Inflammatory macrophage treated with lipopolysaccharide for 4 hours (primary cell): ENCODE measurements around the gene BTBD1.

Source experiments
- DNase-seq: peaks from one replicate; pipeline ENCODE4 v3.0.0-alpha.2; 2020

The BTBD1 gene

DNA sequence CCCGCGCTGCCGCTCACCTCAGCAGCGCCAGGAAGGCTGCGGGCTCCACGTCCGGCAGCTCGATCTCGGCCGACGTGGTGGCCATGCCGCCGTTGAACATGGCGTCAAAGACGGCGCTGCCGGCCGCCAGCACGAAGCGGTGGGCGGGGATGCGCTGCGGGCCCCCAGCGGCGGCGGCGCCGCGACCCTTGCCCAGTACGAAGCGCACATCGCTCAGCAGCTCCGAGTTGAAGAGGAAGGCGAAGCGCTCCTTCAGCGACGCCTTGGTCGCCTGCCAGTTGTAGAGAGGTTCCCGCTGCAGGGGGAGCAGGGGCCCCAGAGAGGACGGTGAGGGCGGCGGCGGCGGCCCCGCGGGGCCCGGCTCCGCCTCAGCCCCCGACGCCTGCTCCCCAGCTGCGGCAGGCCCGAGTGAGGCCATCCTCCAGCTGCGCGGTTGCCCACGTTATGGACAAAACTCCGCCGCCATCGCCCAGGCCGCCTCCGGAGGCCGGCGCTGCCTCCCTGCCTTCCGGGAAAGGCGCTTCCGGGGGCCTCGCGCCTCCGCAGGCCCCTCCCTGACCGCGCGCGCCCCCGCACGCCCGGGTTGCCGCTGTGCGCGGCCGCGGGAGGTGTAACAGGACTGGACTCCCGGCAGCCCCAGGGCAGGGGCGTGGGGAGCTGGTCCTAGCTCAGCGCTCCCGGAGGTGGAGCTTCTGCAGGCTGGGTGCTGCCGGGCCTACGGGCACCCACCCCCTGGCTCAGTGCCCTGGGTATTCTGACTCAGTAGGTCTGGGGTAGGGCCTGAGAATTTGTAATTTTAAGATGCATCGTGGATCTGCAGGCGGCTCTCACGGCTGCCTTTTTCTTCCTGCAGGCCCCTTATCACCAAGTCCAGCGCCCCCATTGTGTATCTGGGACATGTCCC lies at the start of gene BTBD1:
Gene BTBD1 (minus strand): TSS at position 519 of the 904 bp plus-strand sequence. CDS start 101 bp downstream, at position 418.
- peak; percentile 91 for DNase-seq

DNA sequence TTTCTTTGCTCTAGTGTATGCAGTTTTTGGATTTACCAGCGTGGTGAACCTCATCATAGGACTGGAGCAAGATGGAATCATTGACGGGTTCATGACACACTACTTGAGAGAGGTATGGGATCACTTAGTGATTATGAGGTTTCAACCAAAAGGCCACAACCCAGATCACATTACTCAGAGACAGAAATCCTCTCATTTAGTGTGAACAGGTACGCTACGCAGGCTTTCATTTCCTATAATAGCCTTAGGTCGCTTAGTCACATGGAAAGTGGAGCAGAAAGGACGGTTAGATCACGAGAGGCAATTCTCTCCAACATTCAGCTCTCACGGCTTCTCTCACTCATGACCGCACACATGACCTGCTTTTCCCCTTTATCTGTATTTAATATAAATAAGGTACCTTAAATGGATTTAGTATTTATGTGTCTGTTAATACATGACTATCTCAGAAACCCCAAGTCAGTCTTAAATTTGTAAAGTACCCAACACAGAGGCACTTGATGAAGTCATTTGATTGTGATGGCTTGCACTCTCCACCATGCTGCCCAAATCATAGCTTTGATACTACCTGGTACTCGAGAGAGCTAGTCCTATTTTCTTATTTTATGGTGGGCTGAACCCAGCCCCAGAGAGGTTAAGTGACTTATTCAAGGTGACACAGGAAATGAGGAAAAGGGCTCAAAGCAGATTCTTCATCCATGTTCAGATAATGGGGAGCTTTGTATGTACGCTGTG lies 48.9 kb upstream of the BTBD1 start:
- DNase-seq = no peak

DNA sequence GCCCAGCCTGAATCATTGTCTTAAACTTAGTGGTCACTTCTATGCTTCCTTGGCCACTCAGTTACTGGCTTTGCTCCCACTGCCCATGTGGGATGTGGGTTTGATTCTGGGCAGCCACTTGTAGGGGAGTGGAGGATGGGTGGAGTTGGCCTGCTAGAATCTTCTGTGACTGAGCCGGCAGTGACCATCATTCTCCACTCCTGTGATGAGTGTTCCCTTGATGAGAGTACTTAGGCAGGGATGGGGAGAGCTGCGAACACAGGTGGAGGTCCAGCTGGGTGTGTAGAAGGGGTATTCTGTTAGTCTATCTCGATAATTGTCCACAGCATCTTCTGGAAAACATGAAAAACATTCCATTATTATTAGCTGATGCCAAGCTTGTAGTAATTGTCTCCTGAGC lies 48.4 kb upstream of the BTBD1 start:
- no peak for DNase-seq

DNA sequence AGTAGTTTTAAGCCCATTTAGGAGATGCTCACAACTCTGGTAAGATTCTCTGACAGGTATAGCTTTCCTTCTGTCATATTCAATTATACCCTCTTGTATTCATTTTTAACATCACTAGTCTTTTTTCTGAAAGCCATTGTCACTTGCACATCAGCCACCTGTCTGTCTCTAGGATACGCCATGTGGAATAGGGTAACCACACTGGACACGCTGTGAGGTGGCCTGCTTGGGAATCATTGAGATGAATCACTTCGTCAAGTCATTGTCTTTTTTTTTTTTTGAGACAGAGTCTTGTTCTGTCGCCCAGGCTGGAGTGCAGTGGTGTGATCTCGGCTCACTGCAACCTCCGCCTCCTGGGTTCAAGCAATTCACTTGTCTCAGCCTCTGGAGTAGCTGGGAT lies 47.8 kb upstream of the BTBD1 start:
- no peak for DNase-seq

DNA sequence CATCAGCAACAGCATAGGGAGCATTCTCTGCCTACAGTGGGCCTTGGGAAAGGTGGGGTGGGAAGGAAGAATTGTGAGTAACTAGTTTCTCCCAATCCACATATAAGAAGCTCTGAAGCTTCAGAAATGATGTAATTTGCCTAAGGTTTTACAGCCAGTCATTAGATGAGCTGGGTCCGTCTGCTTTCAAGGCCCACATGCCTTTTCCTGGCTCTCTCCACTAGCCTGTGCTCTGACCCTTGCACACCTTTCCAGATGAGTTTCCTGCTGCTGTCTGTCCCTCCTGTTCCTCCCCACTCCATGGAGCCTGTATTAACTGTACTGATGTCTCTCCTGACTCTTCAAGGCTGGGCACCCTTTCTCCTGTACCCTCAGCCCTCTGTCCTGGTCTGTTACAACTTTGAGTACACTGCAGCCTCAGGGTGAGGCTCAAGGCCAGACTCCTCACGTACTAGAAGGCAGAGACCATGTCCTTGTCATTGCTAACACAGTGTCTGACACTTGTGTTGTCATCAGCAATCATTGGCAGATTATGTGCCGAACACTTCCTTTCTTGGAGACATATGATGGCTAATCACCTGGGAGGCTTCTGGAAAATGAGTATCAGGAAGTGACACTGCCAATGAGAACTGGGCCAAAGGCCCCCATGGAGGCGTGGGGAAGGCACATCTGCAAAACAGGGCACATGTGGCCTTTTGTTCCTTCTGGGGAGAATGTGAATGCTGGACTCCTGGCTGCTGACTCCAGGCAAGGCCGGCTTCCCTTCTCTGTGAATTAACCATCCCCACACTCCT lies 47.0 kb upstream of the BTBD1 start:
- DNase-seq = peak; percentile 69

DNA sequence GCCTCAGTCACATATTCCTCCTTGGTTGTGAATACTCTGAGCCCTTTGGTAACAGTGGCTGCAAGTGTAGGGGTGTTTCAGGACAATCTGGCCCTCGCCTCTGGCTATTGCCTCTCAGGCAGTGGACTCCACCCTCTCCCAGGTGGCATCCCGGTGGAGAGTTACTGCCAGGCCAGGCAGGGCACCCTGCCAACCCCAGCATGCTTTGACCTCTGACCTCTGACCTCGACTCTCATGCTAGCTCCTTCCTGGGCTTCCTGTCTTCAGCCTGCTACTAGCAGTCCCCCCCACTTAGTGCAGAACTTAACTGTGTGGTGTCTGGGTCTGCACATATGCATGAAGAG lies 45.9 kb upstream of the BTBD1 start:
- no peak for DNase-seq

DNA sequence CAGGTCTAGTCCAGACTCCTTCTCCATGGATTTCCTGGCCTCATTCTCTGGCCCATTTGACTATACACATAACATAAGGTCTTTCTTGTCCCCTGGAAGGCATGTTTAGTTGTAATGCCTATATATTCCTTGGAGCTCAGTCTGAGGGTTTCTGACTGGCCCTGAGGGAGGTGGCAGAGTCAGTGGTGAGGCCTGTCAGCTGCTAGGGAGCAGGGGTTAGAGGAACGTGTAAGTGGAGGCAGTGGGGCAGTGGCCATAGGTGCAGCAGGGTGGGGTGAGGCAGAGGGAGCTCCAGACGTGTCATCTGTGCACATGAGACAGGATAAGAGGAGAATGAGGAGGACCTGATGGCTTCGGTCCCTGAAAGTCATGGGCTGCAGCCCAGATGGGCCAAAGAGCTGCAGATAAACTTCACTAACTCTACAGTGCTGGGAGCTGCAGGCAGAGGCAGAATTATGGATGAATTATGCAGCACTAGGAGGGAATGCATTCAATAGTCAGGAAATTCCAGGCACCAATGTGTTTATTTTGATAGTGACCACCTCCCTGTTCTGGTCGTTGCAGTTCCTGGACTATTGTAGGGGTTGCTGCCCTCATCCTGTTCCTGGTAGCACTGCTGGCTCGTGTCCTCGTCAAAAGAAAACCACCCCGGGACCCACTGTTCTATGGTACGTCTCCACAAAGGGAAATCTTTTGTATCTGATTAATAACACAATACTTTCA lies 45.3 kb upstream of the BTBD1 start:
- no peak for DNase-seq

DNA sequence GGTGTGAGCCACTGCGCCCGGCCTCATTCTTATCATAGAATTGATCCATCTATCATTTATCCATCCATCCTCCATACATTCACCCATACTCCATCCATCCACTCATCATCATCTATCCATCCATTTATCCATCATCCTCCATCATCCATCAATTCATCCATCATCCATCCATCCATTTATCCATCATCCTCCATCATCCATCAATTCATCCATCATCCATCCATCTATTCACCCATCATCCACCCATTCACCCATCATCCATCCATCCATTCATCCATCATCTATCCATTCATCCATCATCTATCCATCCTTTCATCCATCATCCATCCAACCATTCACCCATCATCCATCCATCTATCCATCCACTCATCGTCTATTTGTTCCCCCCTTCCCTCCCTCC lies 44.1 kb upstream of the BTBD1 start:
- no peak for DNase-seq

DNA sequence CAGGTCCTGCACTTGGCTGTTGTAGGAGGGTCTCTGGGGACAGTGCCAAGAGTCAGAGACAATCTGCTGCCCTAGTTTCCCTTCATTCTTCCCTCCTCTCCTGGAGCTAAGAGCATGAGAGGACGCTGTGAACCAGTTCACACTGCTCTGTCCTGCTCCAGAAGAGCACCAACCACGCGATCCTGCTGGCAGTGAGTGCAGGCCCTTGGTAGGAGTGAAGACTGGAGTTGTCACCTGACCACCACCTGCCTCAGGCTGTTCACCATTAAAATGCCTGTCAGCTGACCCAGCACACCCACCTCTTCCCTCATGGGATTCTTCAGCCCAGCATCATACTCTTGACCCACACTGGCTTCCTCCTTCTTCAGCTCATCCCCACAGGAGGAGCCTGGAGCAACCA lies 43.3 kb upstream of the BTBD1 start:
- DNase-seq = peak; percentile 58

DNA sequence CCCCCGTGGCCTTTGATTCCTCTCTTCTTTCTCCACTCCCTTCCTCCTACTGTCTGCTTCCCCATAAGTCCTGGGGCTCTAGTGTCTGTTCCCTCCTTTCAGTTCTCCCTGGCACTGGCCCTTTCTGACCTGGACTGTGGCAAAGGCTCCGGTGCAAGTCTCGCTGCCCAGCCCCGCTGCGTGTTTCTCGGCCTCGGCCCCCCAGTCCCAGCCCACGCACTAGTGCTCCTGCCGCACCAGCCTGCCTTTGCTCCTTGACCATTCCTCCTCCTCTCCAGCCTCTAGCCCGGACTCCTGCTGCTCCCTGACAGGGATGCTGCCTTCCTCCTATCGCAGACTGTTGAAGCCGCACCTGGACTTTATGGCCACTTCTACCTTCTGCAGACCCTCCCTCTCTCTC lies 42.5 kb upstream of the BTBD1 start:
- DNase-seq = peak; percentile 38

DNA sequence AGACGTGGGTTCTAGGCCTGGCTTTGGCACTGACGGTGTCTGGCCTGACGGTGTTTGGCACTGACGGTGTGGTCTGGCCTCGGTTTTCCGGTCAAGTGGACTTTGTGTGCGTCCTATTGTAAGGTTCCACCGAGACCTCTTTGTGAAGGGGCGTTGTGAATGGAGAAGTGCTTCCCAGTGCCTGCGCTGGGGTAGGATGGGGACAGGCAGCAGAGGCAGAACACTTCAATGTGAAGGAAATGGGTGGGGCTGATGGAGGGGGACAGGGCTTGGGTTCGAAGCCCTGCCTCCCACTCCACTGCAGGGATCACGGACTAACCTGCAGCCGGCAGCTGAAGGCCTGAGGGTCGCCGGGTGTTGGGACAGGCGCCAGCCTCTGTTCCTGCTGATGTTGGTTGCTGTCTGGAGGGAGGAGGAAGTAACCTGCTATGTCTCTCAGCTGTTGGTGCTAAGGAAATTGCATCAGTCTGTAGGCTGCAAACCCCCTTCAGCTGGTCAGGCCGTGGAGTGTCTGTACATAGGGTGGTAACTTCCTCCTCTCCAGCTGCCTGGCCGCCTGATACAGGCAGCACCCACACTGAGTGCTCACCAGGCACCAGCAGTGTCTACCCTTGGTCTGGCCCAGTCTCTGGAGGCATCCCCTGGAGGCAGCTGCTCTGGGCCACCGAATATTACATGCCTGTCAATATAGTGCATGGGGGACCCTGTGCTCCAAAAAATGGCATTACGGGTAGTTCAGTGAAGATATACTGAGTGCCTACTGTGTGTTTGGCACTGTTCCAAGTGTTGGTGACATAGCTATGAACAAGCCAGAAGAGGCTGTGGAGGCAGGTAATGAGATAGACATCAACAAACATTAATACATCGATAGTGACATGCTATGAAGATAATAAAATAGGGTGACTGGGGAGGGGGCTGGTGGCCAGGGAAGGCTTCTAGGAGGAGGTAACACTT lies 41.5 kb upstream of the BTBD1 start:
- peak; percentile 97 for DNase-seq

DNA sequence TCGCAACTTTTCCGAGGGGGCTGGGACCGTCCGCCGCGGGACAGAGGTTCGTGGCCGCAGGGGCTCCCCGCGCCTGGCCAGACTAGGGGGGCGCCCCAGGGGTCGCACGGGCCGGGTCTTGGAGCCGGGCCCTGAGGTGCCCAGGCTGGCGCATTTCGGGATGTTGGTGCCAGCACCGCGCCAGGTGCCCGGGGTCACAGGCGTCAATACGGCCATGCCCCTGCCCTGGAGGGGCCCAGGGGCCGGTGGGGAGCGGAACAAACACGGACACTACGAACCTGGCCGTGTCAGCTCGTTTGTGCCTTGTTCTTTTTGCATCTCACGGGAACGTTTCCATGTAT lies 40.8 kb upstream of the BTBD1 start:
- DNase-seq = no peak

DNA sequence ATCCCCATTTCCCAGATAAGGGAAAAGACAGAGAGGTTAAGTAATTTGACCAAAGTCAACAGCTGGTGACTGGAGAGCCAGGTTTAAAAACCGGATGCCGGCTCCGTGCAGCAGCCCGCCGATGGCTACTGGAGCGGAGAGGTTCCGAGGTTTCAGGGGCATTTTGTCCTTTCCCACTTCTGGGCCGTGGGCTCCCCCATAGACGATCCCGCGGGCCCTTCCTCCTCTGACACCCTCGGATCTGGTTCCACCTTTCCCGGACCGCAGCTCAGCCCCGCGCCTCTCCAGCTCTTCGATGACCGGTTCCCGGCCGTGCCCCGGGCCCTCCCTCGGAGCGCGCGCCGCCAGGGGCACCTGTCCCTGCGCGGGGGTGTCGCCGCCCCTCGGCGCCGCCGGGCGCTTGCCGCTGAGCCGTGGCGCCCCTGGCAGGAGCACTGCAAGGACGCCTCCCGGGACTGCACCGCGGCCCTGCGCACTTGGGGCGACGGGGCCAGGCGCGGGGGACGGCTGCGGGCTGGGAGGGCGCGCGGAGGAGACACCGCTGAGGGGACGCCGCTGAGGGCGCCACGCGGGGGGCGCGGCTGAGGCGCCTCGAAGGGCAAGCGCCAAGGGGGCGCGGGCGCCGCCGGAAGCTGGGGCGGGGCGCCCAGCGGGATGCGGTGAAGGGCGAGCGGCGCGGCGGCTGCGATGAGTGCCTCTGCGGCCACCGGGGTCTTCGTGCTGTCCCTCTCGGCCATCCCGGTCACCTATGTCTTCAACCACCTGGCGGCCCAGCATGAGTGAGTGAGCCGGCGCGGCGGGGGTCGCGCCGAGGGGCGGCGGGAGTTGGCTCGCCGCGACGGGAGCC lies 40.2 kb upstream of the BTBD1 start, which contains the start of gene TM6SF1:
Gene TM6SF1 (plus strand): TSS at position 652 of the 847 bp plus-strand sequence. CDS start 36 bp downstream, at position 688.
- DNase-seq = peak; percentile 5

DNA sequence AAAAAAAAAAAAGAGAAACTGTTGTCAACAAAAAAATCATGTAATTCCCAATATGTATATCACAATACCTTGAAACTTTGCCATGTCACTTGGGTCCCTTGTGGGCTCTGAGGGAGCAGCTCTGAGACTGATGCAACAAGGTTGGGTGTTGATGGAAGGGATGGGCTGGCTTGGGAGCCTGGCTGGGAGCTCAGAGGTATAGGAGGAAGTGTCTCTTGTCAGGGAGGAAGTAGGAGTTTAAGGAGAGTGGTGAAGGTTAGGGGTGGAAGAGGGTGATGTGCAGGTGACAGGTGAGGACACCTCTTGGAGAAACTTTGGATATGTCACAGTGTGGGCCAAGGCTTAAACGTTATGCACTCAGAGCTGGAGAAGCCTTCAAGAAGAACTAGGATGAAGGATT lies 38.4 kb upstream of the BTBD1 start:
- peak; percentile 21 for DNase-seq

DNA sequence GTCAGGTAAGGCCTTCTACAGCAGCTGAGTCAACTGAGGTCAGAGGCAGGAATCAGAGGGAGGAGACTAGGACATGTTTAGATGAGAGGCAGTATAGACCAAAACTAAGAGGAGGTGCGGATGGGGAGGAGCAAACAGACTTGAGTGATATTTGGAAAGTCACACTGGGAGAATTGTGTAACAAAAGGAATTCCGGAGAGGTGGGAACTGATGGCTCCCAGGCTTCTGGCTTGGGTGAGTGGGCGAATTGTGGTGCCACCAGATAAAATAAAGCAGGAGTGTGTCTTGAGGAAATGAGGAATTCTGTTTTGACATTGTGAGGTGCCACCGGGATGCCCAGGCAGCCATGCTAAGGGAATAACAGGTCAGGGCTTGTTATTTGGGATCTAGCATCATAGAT lies 37.1 kb upstream of the BTBD1 start:
- DNase-seq = no peak

DNA sequence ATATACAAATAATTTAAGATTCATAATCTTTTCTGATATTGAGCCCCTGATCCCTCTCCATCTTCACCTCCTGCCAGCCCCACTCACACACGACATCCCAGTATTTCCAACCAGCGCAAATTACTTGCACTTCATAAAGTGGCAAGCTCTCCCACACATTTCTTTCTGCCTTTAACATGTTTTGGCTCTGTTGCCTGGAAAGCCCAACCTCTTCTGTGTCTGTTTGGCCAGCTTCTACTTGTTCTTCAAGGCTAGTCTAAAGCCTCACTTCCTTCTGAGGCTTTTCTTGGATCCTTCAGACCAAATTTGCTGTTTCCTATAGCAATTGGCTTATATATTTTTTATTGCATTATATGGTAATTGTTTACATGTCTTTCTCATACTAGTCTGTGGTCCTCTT lies 35.3 kb upstream of the BTBD1 start:
- DNase-seq = no peak

DNA sequence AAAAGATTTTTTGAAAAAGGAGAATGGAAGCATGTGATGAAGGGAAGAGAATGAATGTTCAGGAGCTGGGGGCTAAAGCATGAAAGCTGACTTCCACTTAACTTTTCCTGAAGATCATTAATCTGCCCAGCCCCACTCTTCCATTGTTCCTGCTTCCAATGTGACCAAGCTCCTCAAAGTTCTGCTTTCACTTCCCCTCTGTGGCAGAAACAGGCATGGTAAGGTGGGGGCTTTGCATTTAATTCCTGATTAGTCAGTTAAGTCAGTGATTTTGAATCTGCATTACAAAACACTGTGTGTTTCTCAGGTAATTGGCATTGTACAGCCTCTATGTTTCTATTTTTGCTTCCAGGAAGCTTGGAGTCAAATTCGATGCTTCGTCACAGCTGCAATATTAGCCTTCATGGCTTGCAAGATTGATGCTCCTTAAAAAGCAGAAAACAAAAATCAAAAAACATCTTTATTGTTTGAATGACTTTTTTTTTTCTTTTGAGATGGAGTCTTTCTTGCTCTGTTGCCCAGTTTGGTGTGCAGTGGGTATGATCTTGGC lies 33.1 kb upstream of the BTBD1 start:
- peak; percentile 74 for DNase-seq

DNA sequence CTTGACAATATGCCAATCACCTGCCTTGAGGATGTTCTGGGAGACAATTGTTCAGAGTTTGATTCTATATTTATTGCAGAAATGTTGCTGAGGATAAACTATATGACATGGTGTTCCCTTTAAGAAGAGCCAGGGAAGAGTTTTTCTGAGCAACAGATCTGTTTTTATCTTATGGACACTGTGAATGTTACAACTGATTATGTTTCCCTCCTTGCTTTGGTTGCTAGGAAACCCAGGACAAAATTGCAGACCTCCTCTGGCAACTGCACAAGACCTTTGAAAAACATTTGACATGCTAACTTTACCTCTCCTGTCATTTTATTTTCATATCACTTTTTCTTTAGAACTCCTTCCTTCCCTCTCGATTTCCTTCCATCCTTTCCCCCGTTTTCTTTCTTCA lies 32.2 kb upstream of the BTBD1 start:
- DNase-seq = no peak

DNA sequence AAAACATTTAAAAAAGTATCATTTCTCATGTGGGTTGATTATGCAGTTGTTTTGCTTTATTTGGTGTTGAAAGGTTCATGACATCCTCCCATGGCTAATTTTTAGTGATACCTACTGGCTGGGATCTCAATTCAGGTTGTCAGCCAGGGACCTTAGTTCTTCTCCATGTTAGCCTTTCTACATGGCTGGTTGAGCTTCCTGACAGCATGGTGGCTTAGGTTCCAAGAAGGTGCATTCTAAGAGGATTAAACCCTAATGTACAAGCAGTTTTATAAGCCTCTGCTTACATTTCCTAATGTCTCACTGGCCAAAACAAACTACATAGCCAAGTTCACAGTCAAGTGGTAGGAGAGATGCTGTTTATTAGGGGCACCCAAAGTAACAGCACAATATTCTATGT lies 31.0 kb upstream of the BTBD1 start:
- no peak for DNase-seq

DNA sequence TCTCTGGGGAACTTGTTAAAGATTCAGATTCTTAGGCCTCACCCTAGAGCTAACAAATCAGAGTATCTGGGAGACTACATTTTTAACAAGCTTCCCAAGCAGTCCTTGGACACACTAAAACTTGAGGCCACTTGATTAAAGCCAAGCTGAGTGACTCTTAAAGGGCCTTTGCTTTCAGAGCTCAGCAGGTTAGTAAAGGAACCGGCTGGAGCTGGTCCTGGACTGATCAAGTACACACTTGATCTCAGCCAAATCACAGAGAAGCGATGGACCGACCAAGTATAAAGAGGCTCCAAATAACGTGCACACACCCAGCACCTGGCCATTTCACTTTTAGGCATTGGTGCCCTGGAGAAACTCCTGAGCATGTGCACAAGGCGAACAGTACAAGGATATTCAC lies 27.5 kb upstream of the BTBD1 start:
- no peak for DNase-seq
